Activated naive CD8-positive, alpha-beta T cell treated with anti-CD3 and anti-CD28 coated beads, Interleukin-2, amount 50 U/mL, for 16 hours (primary cell): ENCODE measurements around the gene CRNN.

Source experiments
- DNase-seq: peaks from one replicate; pipeline ENCODE4 v3.0.0-alpha.2; 2020; ENCODE audit warnings: low read depth, low spot score

CRNN gene

GRCh38 chr1:152419917-152420316 is 5.9 kb upstream of the CRNN start:
- no peak for DNase-seq

- no peak for DNase-seq
Observed at GRCh38 chr1:152415454-152416227, 1.6 kb upstream of the CRNN start.

- DNase-seq, result no peak
Observed at GRCh38 chr1:152412756-152413155, 1.3 kb downstream of the CRNN start.

GRCh38 chr1:152411134-152411533 is 2.9 kb downstream of the CRNN start:
- DNase-seq, result no peak

GRCh38 chr1:152410599-152410998 is 3.5 kb downstream of the CRNN start:
- DNase-seq, result no peak

GRCh38 chr1:152410028-152410427 is 4.0 kb downstream of the CRNN start:
- no peak for DNase-seq

- DNase-seq, result no peak
Observed at GRCh38 chr1:152408664-152409063, 5.4 kb downstream of the CRNN start.

GRCh38 chr1:152398812-152399698 is 15.0 kb downstream of the CRNN start:
- DNase-seq, result no peak

GRCh38 chr1:152397474-152397873 is 16.6 kb downstream of the CRNN start:
- DNase-seq, result no peak

GRCh38 chr1:152394151-152394550 is 19.9 kb downstream of the CRNN start:
- DNase-seq, result no peak

GRCh38 chr1:152392909-152393308 is 21.2 kb downstream of the CRNN start:
- no peak for DNase-seq

- no peak for DNase-seq
Observed at GRCh38 chr1:152388889-152389288, 25.2 kb downstream of the CRNN start.

GRCh38 chr1:152386940-152387339 is 27.1 kb downstream of the CRNN start:
- DNase-seq, result no peak

GRCh38 chr1:152380932-152381331 is 33.1 kb downstream of the CRNN start:
- no peak for DNase-seq

GRCh38 chr1:152374451-152374850 is 39.6 kb downstream of the CRNN start:
- no peak for DNase-seq

GRCh38 chr1:152372672-152373071 is 41.4 kb downstream of the CRNN start:
- no peak for DNase-seq

GRCh38 chr1:152367436-152367835 is 46.6 kb downstream of the CRNN start:
- DNase-seq, result no peak

- no peak for DNase-seq
Observed at GRCh38 chr1:152359906-152360305, 54.2 kb downstream of the CRNN start, which contains the start of gene FLG2. FLG2 (minus strand) TSS chr1:152360006; CDS start chr1:152358884, 1,122 bp downstream.
